K562 (cell line): ENCODE measurements around the gene DPP10.

Experiments used
- CBX3 ChIP-seq, 2 experiments: IDR thresholded peaks; 1 replicate in 1 of 2; 2 replicates in 1 of 2; pipeline ENCODE4 v1.6.1; 2012; ENCODE audit warnings: inconsistent platforms in 2 of 2, low read length in 2 of 2, borderline replicate concordance in 1 of 2, control low read depth in 1 of 2
- MAFG ChIP-seq: fragments of 450-650 bp; conservative IDR thresholded peaks from 2 replicates; pipeline ENCODE4 v1.6.1; 2016; ENCODE audit warnings: missing genetic modification characterization, missing compliant biosample characterization
- MTA2 ChIP-seq: fragments of 450-650 bp; IDR thresholded peaks from 2 replicates; pipeline ENCODE4 v1.6.1; 2016; ENCODE audit warnings: low read depth
- POLR2A ChIP-seq: fragments of 450-650 bp; conservative IDR thresholded peaks from 2 replicates; pipeline ENCODE4 v1.6.1; 2016
- ZNF263 ChIP-seq: sonication (generic); formaldehyde crosslinking; IDR thresholded peaks from 2 replicates; pipeline ENCODE4 v1.8.0; 2022; ENCODE audit warnings: mild to moderate bottlenecking, missing genetic modification reagents, borderline replicate concordance
- TF ChIP-seq, protein P1 (sequence below), 3 experiments: IDR thresholded peaks in 2 of 3; conservative IDR thresholded peaks in 1 of 3; 2 replicates each; pipeline ENCODE4 v1.5.1; 2011 to 2012; ENCODE audit warnings: low read length in 3 of 3, mild to moderate bottlenecking in 3 of 3, control low read depth in 2 of 3, improper control_type of control experiment in 1 of 3, inconsistent platforms in 1 of 3, low read depth in 1 of 3, mixed read lengths in 1 of 3, moderate library complexity in 1 of 3; ENCODE audit not compliant: insufficient read depth in 2 of 3
- TF ChIP-seq, protein P2 (sequence below): fragments of 250-450 bp; sonication (Bioruptor Pico); IDR thresholded peaks from 2 replicates; pipeline ENCODE4 v1.8.0; 2021; ENCODE audit warnings: moderate library complexity, mild to moderate bottlenecking, inconsistent platforms
- TF ChIP-seq, protein P3 (sequence below): fragments of 250-450 bp; sonication (Bioruptor Pico); IDR thresholded peaks from 2 replicates; pipeline ENCODE4 v1.5.0; 2020; ENCODE audit warnings: mild to moderate bottlenecking

DNA sequence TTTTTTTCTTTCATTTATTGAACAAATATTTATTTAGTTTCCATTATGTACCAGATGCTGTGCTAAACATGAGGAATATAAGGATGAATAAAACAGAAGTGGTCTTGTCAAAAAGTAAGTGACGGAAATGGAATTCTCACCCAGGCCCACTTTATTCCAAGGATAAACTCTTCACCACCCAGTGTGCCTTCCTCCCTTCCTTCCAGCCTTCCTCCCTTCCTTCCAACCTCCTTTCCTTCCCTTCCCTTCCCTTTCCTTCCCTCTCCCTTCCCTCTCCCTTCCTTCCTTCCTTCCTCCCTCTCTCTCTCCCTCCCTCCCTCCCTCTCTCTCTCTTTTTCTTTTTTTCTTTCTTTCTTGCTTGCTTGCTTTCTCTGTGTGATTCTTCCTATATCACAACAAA is 240.8 kb downstream of the DPP10 start:
- TF ChIP-seq MTA2 (no peak), MAFG (tag) (no peak), CBX3 (IDR thresholded peaks at IDR 0.05; ENCODE audit: borderline replicate concordance in 1 of 2, low read length in 2 of 2) (no peak), ZNF263 (CRISPR knock-in tag) (no peak), POLR2A (no peak)
- TF ChIP-seq, protein P1, sequence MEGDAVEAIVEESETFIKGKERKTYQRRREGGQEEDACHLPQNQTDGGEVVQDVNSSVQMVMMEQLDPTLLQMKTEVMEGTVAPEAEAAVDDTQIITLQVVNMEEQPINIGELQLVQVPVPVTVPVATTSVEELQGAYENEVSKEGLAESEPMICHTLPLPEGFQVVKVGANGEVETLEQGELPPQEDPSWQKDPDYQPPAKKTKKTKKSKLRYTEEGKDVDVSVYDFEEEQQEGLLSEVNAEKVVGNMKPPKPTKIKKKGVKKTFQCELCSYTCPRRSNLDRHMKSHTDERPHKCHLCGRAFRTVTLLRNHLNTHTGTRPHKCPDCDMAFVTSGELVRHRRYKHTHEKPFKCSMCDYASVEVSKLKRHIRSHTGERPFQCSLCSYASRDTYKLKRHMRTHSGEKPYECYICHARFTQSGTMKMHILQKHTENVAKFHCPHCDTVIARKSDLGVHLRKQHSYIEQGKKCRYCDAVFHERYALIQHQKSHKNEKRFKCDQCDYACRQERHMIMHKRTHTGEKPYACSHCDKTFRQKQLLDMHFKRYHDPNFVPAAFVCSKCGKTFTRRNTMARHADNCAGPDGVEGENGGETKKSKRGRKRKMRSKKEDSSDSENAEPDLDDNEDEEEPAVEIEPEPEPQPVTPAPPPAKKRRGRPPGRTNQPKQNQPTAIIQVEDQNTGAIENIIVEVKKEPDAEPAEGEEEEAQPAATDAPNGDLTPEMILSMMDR (IDR thresholded peaks at IDR 0.05 in 2 of 3, conservative IDR thresholded peaks at IDR 0.05 in 1 of 3; ENCODE audit: insufficient read depth in 2 of 3, low read depth in 1 of 3, low read length in 3 of 3), result no peak
- TF ChIP-seq, protein P2, sequence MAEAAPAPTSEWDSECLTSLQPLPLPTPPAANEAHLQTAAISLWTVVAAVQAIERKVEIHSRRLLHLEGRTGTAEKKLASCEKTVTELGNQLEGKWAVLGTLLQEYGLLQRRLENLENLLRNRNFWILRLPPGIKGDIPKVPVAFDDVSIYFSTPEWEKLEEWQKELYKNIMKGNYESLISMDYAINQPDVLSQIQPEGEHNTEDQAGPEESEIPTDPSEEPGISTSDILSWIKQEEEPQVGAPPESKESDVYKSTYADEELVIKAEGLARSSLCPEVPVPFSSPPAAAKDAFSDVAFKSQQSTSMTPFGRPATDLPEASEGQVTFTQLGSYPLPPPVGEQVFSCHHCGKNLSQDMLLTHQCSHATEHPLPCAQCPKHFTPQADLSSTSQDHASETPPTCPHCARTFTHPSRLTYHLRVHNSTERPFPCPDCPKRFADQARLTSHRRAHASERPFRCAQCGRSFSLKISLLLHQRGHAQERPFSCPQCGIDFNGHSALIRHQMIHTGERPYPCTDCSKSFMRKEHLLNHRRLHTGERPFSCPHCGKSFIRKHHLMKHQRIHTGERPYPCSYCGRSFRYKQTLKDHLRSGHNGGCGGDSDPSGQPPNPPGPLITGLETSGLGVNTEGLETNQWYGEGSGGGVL, result no peak
- TF ChIP-seq, protein P3, sequence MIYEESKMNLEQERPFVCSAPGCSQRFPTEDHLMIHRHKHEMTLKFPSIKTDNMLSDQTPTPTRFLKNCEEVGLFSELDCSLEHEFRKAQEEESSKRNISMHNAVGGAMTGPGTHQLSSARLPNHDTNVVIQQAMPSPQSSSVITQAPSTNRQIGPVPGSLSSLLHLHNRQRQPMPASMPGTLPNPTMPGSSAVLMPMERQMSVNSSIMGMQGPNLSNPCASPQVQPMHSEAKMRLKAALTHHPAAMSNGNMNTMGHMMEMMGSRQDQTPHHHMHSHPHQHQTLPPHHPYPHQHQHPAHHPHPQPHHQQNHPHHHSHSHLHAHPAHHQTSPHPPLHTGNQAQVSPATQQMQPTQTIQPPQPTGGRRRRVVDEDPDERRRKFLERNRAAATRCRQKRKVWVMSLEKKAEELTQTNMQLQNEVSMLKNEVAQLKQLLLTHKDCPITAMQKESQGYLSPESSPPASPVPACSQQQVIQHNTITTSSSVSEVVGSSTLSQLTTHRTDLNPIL (CRISPR knock-in tag), result no peak
